ENCODE data around the gene VWA8.

VWA8 gene

GRCh38 chr13:41603917-41604316, 357.0 kb downstream of the VWA8 start:
- CTCF ChIA-PET: no interaction called here
- 100% methylated on average over 1 of the region's 1 CpG for WGBS (ENCODE audit: insufficient coverage)
- POLR2A ChIA-PET: no interaction called here
- Histone ChIP-seq H3K36me3 (ENCODE audit: control insufficient read depth in 4 of 4, insufficient read depth in 4 of 4, low read length in 3 of 4) (peaks cover 2 to 17% (median 3%) of the 10 kb centered on the region in 4 experiments), H3K27me3 (replicated peaks in 2 of 5; ENCODE audit: control insufficient read depth in 4 of 5, insufficient read depth in 5 of 5, low read length in 4 of 5) (no peaks in the 10 kb centered on the region), H3K9me3 (ENCODE audit: control extremely low read depth in 1 of 5, control insufficient read depth in 4 of 5, insufficient read depth in 2 of 5, low read depth in 1 of 5, low read length in 4 of 5) (no peaks in the 10 kb centered on the region), H3K4me3 (ENCODE audit: control insufficient read depth in 1 of 7, extremely low read depth in 1 of 7, insufficient read depth in 4 of 7, low read depth in 2 of 7, low read length in 6 of 7) (no peak overlapping the region), H3K27ac (ENCODE audit: insufficient read depth in 1 of 2, low read depth in 1 of 2, low read length in 2 of 2, poor library complexity in 1 of 2, severe bottlenecking in 2 of 2) (no peak overlapping the region), H3K4me1 (ENCODE audit: control extremely low read depth in 1 of 4, control insufficient read depth in 4 of 4, insufficient read depth in 4 of 4, low read length in 3 of 4) (no peaks in the 10 kb centered on the region)
- DNase-seq: peak in 1 of 3 donors; percentile 18

DNA sequence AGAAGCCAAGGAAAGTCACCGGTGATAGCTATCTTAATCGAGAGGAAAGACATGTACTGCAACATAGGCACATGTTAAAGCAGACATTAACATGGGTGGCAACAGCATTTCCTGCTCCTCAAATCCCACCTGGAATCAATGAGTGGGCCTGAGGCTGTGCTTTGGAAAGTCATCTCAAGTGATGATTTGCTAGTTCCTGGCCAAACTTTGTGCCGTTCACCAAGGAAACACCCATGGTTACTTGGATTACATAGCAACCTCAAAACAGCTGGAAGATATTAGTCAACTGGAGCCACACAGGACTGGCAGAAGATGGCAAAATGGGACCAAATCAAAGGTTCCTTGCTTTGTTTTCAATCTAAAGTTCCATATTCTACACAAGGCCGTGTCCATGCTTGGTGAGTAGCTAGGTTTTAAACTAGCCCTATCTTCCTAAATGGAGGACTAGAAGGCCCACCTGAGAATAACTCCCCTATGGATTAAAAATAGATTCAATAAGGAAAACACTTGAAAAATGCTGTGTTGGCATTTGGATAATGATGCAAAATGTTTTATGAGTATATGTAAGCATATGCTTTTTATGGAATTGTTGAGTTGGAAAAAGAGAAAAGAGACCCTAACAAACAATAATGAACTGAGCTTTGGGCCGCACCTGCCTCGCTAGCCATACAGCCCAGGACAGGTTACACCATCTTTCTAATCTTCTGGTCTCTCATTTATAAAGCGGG, 359.0 kb downstream of the VWA8 start:
- WGBS (ENCODE audit: insufficient coverage): 95% methylated on average over 3 of the region's 7 CpGs
- no peaks in the 10 kb centered on the region for H3K27me3 ChIP-seq (replicated peaks in 2 of 5; ENCODE audit: control insufficient read depth in 4 of 5, insufficient read depth in 5 of 5, low read length in 4 of 5)
- H3K4me3 ChIP-seq (ENCODE audit: control insufficient read depth in 1 of 7, extremely low read depth in 1 of 7, insufficient read depth in 4 of 7, low read depth in 2 of 7, low read length in 6 of 7): no peak overlapping the region
- no peak for DNase-seq
- peaks cover 2 to 14% (median 2%) of the 10 kb centered on the region in 4 experiments for H3K36me3 ChIP-seq (ENCODE audit: control insufficient read depth in 4 of 4, insufficient read depth in 4 of 4, low read length in 3 of 4)
- H3K4me1 ChIP-seq (ENCODE audit: control extremely low read depth in 1 of 4, control insufficient read depth in 4 of 4, insufficient read depth in 4 of 4, low read length in 3 of 4): no peaks in the 10 kb centered on the region
- no peak overlapping the region for H3K27ac ChIP-seq (ENCODE audit: insufficient read depth in 1 of 2, low read depth in 1 of 2, low read length in 2 of 2, poor library complexity in 1 of 2, severe bottlenecking in 2 of 2)
- no peaks in the 10 kb centered on the region for H3K9me3 ChIP-seq (ENCODE audit: control extremely low read depth in 1 of 5, control insufficient read depth in 4 of 5, insufficient read depth in 2 of 5, low read depth in 1 of 5, low read length in 4 of 5)
- CTCF ChIA-PET: no interaction called here
- POLR2A ChIA-PET: no interaction called here

GRCh38 chr13:41599619-41600018, 361.3 kb downstream of the VWA8 start:
- no peak for DNase-seq
- no peak overlapping the region for H3K27ac ChIP-seq (ENCODE audit: insufficient read depth in 1 of 2, low read depth in 1 of 2, low read length in 2 of 2, poor library complexity in 1 of 2, severe bottlenecking in 2 of 2)
- CTCF ChIA-PET: no interaction called here
- H3K9me3 ChIP-seq (ENCODE audit: control extremely low read depth in 1 of 5, control insufficient read depth in 4 of 5, insufficient read depth in 2 of 5, low read depth in 1 of 5, low read length in 4 of 5): no peaks in the 10 kb centered on the region
- H3K36me3 ChIP-seq (ENCODE audit: control insufficient read depth in 4 of 4, insufficient read depth in 4 of 4, low read length in 3 of 4): peaks cover 2 to 12% (median 2%) of the 10 kb centered on the region in 4 experiments
- H3K27me3 ChIP-seq (replicated peaks in 2 of 5; ENCODE audit: control insufficient read depth in 4 of 5, insufficient read depth in 5 of 5, low read length in 4 of 5): no peaks in the 10 kb centered on the region
- no peak overlapping the region for H3K4me3 ChIP-seq (ENCODE audit: control insufficient read depth in 1 of 7, extremely low read depth in 1 of 7, insufficient read depth in 4 of 7, low read depth in 2 of 7, low read length in 6 of 7)
- WGBS (ENCODE audit: insufficient coverage): 100% methylated on average over 2 of the region's 3 CpGs
- H3K4me1 ChIP-seq (ENCODE audit: control extremely low read depth in 1 of 4, control insufficient read depth in 4 of 4, insufficient read depth in 4 of 4, low read length in 3 of 4): no peaks in the 10 kb centered on the region
- POLR2A ChIA-PET: no interaction called here

- POLR2A ChIA-PET: no interaction called here
- H3K4me3 ChIP-seq (ENCODE audit: control insufficient read depth in 1 of 7, extremely low read depth in 1 of 7, insufficient read depth in 4 of 7, low read depth in 2 of 7, low read length in 6 of 7): no peak overlapping the region
- CTCF ChIA-PET: no interaction called here
- no peaks in the 10 kb centered on the region for H3K9me3 ChIP-seq (ENCODE audit: control extremely low read depth in 1 of 5, control insufficient read depth in 4 of 5, insufficient read depth in 2 of 5, low read depth in 1 of 5, low read length in 4 of 5)
- no peaks in the 10 kb centered on the region for H3K4me1 ChIP-seq (ENCODE audit: control extremely low read depth in 1 of 4, control insufficient read depth in 4 of 4, insufficient read depth in 4 of 4, low read length in 3 of 4)
- no peaks in the 10 kb centered on the region for H3K27me3 ChIP-seq (replicated peaks in 2 of 5; ENCODE audit: control insufficient read depth in 4 of 5, insufficient read depth in 5 of 5, low read length in 4 of 5)
- 100% methylated on average over 1 of the region's 2 CpGs for WGBS (ENCODE audit: insufficient coverage)
- DNase-seq: no peak
- H3K27ac ChIP-seq (ENCODE audit: insufficient read depth in 1 of 2, low read depth in 1 of 2, low read length in 2 of 2, poor library complexity in 1 of 2, severe bottlenecking in 2 of 2): no peak overlapping the region
- peaks cover 2 to 6% (median 2%) of the 10 kb centered on the region in 4 experiments for H3K36me3 ChIP-seq (ENCODE audit: control insufficient read depth in 4 of 4, insufficient read depth in 4 of 4, low read length in 3 of 4)
Measured at GRCh38 chr13:41597348-41598041, 363.4 kb downstream of the VWA8 start.

DNA sequence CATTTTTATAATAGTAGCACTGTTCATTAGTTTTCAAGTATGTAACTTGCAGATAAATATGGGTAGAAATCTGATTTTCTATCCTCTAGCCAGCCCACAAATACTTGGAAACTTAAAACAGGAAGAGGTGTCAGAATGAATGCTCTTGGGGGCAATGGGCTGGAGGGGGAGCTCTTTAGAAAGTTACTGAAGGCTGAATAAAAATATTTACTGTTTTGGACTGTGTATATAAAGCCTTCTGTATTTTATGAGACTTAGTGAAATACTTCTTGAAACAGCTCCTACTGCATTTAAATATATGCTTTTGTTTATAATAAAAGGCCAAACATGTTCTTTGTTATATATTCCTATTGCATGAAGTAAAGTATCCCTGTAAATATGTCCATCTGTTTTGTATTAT, 364.7 kb downstream of the VWA8 start:
- Histone ChIP-seq H3K9me3 (ENCODE audit: control extremely low read depth in 1 of 5, control insufficient read depth in 4 of 5, insufficient read depth in 2 of 5, low read depth in 1 of 5, low read length in 4 of 5) (no peaks in the 10 kb centered on the region), H3K27me3 (replicated peaks in 2 of 5; ENCODE audit: control insufficient read depth in 4 of 5, insufficient read depth in 5 of 5, low read length in 4 of 5) (no peaks in the 10 kb centered on the region), H3K4me3 (ENCODE audit: control insufficient read depth in 1 of 7, extremely low read depth in 1 of 7, insufficient read depth in 4 of 7, low read depth in 2 of 7, low read length in 6 of 7) (no peak overlapping the region), H3K4me1 (ENCODE audit: control extremely low read depth in 1 of 4, control insufficient read depth in 4 of 4, insufficient read depth in 4 of 4, low read length in 3 of 4) (no peaks in the 10 kb centered on the region), H3K36me3 (ENCODE audit: control insufficient read depth in 4 of 4, insufficient read depth in 4 of 4, low read length in 3 of 4) (peaks cover 2 to 6% (median 2%) of the 10 kb centered on the region in 4 experiments), H3K27ac (ENCODE audit: insufficient read depth in 1 of 2, low read depth in 1 of 2, low read length in 2 of 2, poor library complexity in 1 of 2, severe bottlenecking in 2 of 2) (no peak overlapping the region)
- DNase-seq: peak in 1 of 3 donors; percentile 20
- ChIA-PET POLR2A (no interaction called here), CTCF (interaction anchor here (0.6 to 1.2 kb wide), 3 partner anchors 9 to 49 kb away, joined by 3 to 4 read pairs (median 4); no protein-coding TSS in a partner anchor)

- H3K4me1 ChIP-seq (ENCODE audit: control extremely low read depth in 1 of 4, control insufficient read depth in 4 of 4, insufficient read depth in 4 of 4, low read length in 3 of 4): no peaks in the 10 kb centered on the region
- peaks cover 1 to 3% (median 2%) of the 10 kb centered on the region in 4 experiments for H3K36me3 ChIP-seq (ENCODE audit: control insufficient read depth in 4 of 4, insufficient read depth in 4 of 4, low read length in 3 of 4)
- ChIA-PET CTCF (interaction anchor here (0.9 to 1.4 kb wide), 2 partner anchors 8 to 137 kb away, joined by 3 to 4 read pairs; no protein-coding TSS in a partner anchor), POLR2A (no interaction called here)
- H3K4me3 ChIP-seq (ENCODE audit: control insufficient read depth in 1 of 7, extremely low read depth in 1 of 7, insufficient read depth in 4 of 7, low read depth in 2 of 7, low read length in 6 of 7): no peak overlapping the region
- no peak for DNase-seq
- no peaks in the 10 kb centered on the region for H3K9me3 ChIP-seq (ENCODE audit: control extremely low read depth in 1 of 5, control insufficient read depth in 4 of 5, insufficient read depth in 2 of 5, low read depth in 1 of 5, low read length in 4 of 5)
- no peaks in the 10 kb centered on the region for H3K27me3 ChIP-seq (replicated peaks in 2 of 5; ENCODE audit: control insufficient read depth in 4 of 5, insufficient read depth in 5 of 5, low read length in 4 of 5)
- no CpG with 5 or more reads among the region's 1 CpG for WGBS (ENCODE audit: insufficient coverage)
- no peak overlapping the region for H3K27ac ChIP-seq (ENCODE audit: insufficient read depth in 1 of 2, low read depth in 1 of 2, low read length in 2 of 2, poor library complexity in 1 of 2, severe bottlenecking in 2 of 2)
Measured at GRCh38 chr13:41595298-41595697, 365.6 kb downstream of the VWA8 start.

DNA sequence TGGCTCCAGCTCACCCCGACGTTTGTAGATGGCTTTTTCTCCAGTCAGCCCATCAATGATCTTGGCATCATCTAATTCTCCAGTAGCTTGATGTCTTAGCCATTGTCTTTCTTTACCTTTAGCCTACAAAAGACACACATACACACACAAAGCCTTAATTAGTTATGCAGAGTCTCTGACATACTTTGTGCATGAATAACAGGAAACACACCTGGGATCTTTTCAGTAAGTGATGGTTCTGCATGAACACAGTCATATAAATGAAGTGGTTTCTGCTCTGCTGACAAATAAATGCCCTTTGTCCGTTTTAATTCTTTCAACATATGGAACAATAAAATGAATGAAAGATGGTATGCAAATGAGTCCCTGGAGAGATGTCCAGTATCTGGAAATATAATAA, 370.3 kb downstream of the VWA8 start:
- no peaks in the 10 kb centered on the region for H3K27me3 ChIP-seq (replicated peaks in 2 of 5; ENCODE audit: control insufficient read depth in 4 of 5, insufficient read depth in 5 of 5, low read length in 4 of 5)
- no peak overlapping the region for H3K4me3 ChIP-seq (ENCODE audit: control insufficient read depth in 1 of 7, extremely low read depth in 1 of 7, insufficient read depth in 4 of 7, low read depth in 2 of 7, low read length in 6 of 7)
- peaks cover 0 to 16% (median 8%) of the 10 kb centered on the region in 4 experiments for H3K4me1 ChIP-seq (ENCODE audit: control extremely low read depth in 1 of 4, control insufficient read depth in 4 of 4, insufficient read depth in 4 of 4, low read length in 3 of 4)
- ChIA-PET POLR2A (no interaction called here), CTCF (no interaction called here)
- peaks cover 6 to 7% (median 7%) of the 10 kb centered on the region in 4 experiments for H3K36me3 ChIP-seq (ENCODE audit: control insufficient read depth in 4 of 4, insufficient read depth in 4 of 4, low read length in 3 of 4)
- H3K27ac ChIP-seq (ENCODE audit: insufficient read depth in 1 of 2, low read depth in 1 of 2, low read length in 2 of 2, poor library complexity in 1 of 2, severe bottlenecking in 2 of 2): no peak overlapping the region
- no peak for DNase-seq
- H3K9me3 ChIP-seq (ENCODE audit: control extremely low read depth in 1 of 5, control insufficient read depth in 4 of 5, insufficient read depth in 2 of 5, low read depth in 1 of 5, low read length in 4 of 5): no peaks in the 10 kb centered on the region
- WGBS (ENCODE audit: insufficient coverage): 97% methylated on average over 3 of the region's 3 CpGs

Data from common myeloid progenitor, CD34-positive (primary cell).